IMR-90 (cell line): Measurements from ENCODE around the gene LRRN2. TPM values are rescaled to one million over a fixed set of nuclear protein-coding genes. Genes with fewer than 3 reads are reported as not detected.

Experiments
- ATAC-seq: fragments of 200-7000 bp; cut with Tn5 transposase; 2 replicates; pipeline ENCODE4 v1.9.1; 2020; ENCODE audit warnings: low read depth, mild to moderate bottlenecking, moderate library complexity
- BruUV-seq: library from RNA; stranded (reverse); fragments of 400-500 nt; replicated peaks from 2 replicates; lab custom pipeline; 2021; lab: Mats Ljungman, UMichigan
- CTCF ChIA-PET: fragments of 300-600 bp; formaldehyde crosslinking; extraction: SDS; loops from one replicate; lab custom pipeline; 2021; ENCODE audit warnings: antibody characterized with exemption; lab: Yijun Ruan, JAX
- POLR2A ChIA-PET: fragments of 300-600 bp; sonication (Branson Sonifier 250); formaldehyde crosslinking; loops from one replicate; lab custom pipeline; 2022; ENCODE audit warnings: antibody characterized with exemption; ENCODE audit not compliant: unreplicated experiment; lab: Charles Lee
- DNase-seq: peaks from one replicate; pipeline ENCODE4 v3.0.0; 2013
- H2AFZ ChIP-seq: replicated peaks from 2 replicates; pipeline ENCODE3; 2013; ENCODE audit warnings: low read length, mild to moderate bottlenecking; ENCODE audit not compliant: poor library complexity
- H2AK5ac ChIP-seq: 2 replicates; pipeline ENCODE4 v1.6.1; 2013; ENCODE audit warnings: low read depth, low read length, inconsistent platforms
- H2AK9ac ChIP-seq: replicated peaks from 2 replicates; pipeline ENCODE3; 2013; ENCODE audit warnings: mild to moderate bottlenecking, low read depth, low read length, moderate library complexity; ENCODE audit not compliant: poor library complexity
- H2BK120ac ChIP-seq: 2 replicates; pipeline ENCODE4 v1.6.1; 2013; ENCODE audit warnings: low read depth, low read length, inconsistent platforms
- H2BK15ac ChIP-seq: 3 replicates; pipeline ENCODE4 v1.6.1; 2013; ENCODE audit warnings: low read depth, low read length, inconsistent platforms
- H2BK20ac ChIP-seq: 2 replicates; pipeline ENCODE4 v1.6.1; 2013; ENCODE audit warnings: low read depth, mild to moderate bottlenecking, inconsistent platforms, low read length, moderate library complexity
- H2BK5ac ChIP-seq: 2 replicates; pipeline ENCODE4 v1.6.1; 2013; ENCODE audit warnings: mild to moderate bottlenecking, low read depth, low read length, inconsistent platforms; ENCODE audit not compliant: poor library complexity, severe bottlenecking
- H3K14ac ChIP-seq: replicated peaks from 2 replicates; pipeline ENCODE4 v1.6.1; 2013; ENCODE audit warnings: low read depth, low read length, inconsistent platforms
- H3K18ac ChIP-seq: 2 replicates; pipeline ENCODE4 v1.6.1; 2013; ENCODE audit warnings: low read depth, low read length, control low read depth
- H3K23ac ChIP-seq: 2 replicates; pipeline ENCODE4 v1.6.1; 2013; ENCODE audit warnings: low read depth, low read length, inconsistent platforms
- H3K27ac ChIP-seq: 2 replicates; pipeline ENCODE4 v1.5.1; 2013; ENCODE audit warnings: mild to moderate bottlenecking, control low read depth, low read length; ENCODE audit not compliant: insufficient read depth
- H3K27me3 ChIP-seq: 2 replicates; pipeline ENCODE4 v1.6.1; 2013; ENCODE audit warnings: low read length; ENCODE audit not compliant: control insufficient read depth, insufficient read depth
- H3K36me3 ChIP-seq: 2 replicates; pipeline ENCODE4 v1.6.1; 2013; ENCODE audit warnings: low read length, mixed read lengths; ENCODE audit not compliant: control insufficient read depth, insufficient read depth
- H3K4ac ChIP-seq: 2 replicates; pipeline ENCODE4 v1.6.1; 2013; ENCODE audit warnings: low read depth, low read length, inconsistent platforms
- H3K4me1 ChIP-seq: 2 replicates; pipeline ENCODE4 v1.6.1; 2013; ENCODE audit warnings: low read length, mixed read lengths; ENCODE audit not compliant: control insufficient read depth, insufficient read depth
- H3K4me2 ChIP-seq: 2 replicates; pipeline ENCODE4 v1.6.1; 2013; ENCODE audit warnings: low read depth, mild to moderate bottlenecking, control low read depth, low read length, moderate library complexity
- H3K4me3 ChIP-seq: 2 replicates; pipeline ENCODE4 v1.5.1; 2013; ENCODE audit warnings: low read depth, mild to moderate bottlenecking, control low read depth, low read length, moderate library complexity; ENCODE audit not compliant: insufficient read depth
- H3K56ac ChIP-seq: 2 replicates; pipeline ENCODE4 v1.6.1; 2013; ENCODE audit warnings: low read length, inconsistent platforms; ENCODE audit not compliant: insufficient read depth; ENCODE audit errors: extremely low read depth
- H3K79me1 ChIP-seq, 2 experiments: 2 replicates each; pipeline ENCODE4 v1.6.1; 2013; ENCODE audit warnings: low read length in 2 of 2, inconsistent platforms in 1 of 2, low read depth in 1 of 2
- H3K9ac ChIP-seq: 2 replicates; pipeline ENCODE4 v1.6.1; 2013; ENCODE audit warnings: low read depth, low read length, control low read depth
- H3K9me1 ChIP-seq: 2 replicates; pipeline ENCODE4 v1.6.1; 2013; ENCODE audit warnings: low read length, inconsistent platforms; ENCODE audit not compliant: insufficient read depth
- H3K9me3 ChIP-seq: 2 replicates; pipeline ENCODE4 v1.6.1; 2013; ENCODE audit warnings: low read length; ENCODE audit not compliant: control insufficient read depth, insufficient read depth
- H4K20me1 ChIP-seq: 2 replicates; pipeline ENCODE4 v1.6.1; 2013; ENCODE audit warnings: low read length, inconsistent platforms; ENCODE audit not compliant: insufficient read depth
- H4K5ac ChIP-seq: 2 replicates; pipeline ENCODE4 v1.6.1; 2013; ENCODE audit warnings: mild to moderate bottlenecking, low read depth, low read length, control low read depth
- H4K8ac ChIP-seq, 2 experiments: 2 replicates each; pipeline ENCODE4 v1.6.1; 2013; ENCODE audit warnings: low read depth in 2 of 2, low read length in 2 of 2, control low read depth in 1 of 2, inconsistent platforms in 1 of 2
- H4K91ac ChIP-seq: 2 replicates; pipeline ENCODE4 v1.6.1; 2013; ENCODE audit warnings: low read depth, low read length, inconsistent platforms; ENCODE audit not compliant: insufficient read depth
- BHLHE40 ChIP-seq: fragments of 150-350 bp; IDR thresholded peaks from 2 replicates; pipeline ENCODE4 v1.6.1; 2016; ENCODE audit warnings: mild to moderate bottlenecking, low read depth, low read length
- CEBPB ChIP-seq: IDR thresholded peaks from 2 replicates; pipeline ENCODE4 v1.6.1; 2012; ENCODE audit warnings: low read depth, low read length, improper control_type of control experiment
- CHD1 ChIP-seq: IDR thresholded peaks from 2 replicates; pipeline ENCODE4 v1.6.1; 2012; ENCODE audit warnings: low read depth, low read length, improper control_type of control experiment
- FOS ChIP-seq: fragments of 150-350 bp; IDR thresholded peaks from 2 replicates; pipeline ENCODE4 v1.6.1; 2016; ENCODE audit warnings: low read depth, low read length
- MAFK ChIP-seq: IDR thresholded peaks from 2 replicates; pipeline ENCODE4 v1.6.1; 2012; ENCODE audit warnings: low read depth, low read length, improper control_type of control experiment
- MAZ ChIP-seq: IDR thresholded peaks from 2 replicates; pipeline ENCODE4 v1.6.1; 2012; ENCODE audit warnings: low read depth, mild to moderate bottlenecking, low read length, improper control_type of control experiment, moderate library complexity, borderline replicate concordance
- MXI1 ChIP-seq: IDR thresholded peaks from 2 replicates; pipeline ENCODE4 v1.6.1; 2012; ENCODE audit warnings: low read depth, mild to moderate bottlenecking, low read length, moderate library complexity, borderline replicate concordance
- POLR2A ChIP-seq: IDR thresholded peaks from 2 replicates; pipeline ENCODE4 v1.6.1; 2012; ENCODE audit warnings: mild to moderate bottlenecking, low read depth, low read length
- RAD21 ChIP-seq: IDR thresholded peaks from 2 replicates; pipeline ENCODE4 v1.6.1; 2012; ENCODE audit warnings: low read length, improper control_type of control experiment
- RCOR1 ChIP-seq: IDR thresholded peaks from 2 replicates; pipeline ENCODE4 v1.6.1; 2012; ENCODE audit warnings: mild to moderate bottlenecking, low read length, improper control_type of control experiment; ENCODE audit not compliant: insufficient replicate concordance
- RFX5 ChIP-seq: IDR thresholded peaks from 2 replicates; pipeline ENCODE4 v1.8.0; 2012; ENCODE audit warnings: low read depth, mild to moderate bottlenecking, low read length, moderate library complexity
- SMC3 ChIP-seq: fragments of 150-350 bp; IDR thresholded peaks from 2 replicates; pipeline ENCODE4 v1.6.1; 2016; ENCODE audit warnings: low read depth, mild to moderate bottlenecking, antibody characterized with exemption, low read length, moderate library complexity
- WGBS, 2 experiments: methylation state at CpG; one replicate each; pipeline versions ENCODE4 v1.1.5 to v1.1.7; 2013; ENCODE audit warnings: missing lambda C conversion rate in 2 of 2; ENCODE audit not compliant: insufficient read length in 1 of 2; ENCODE audit errors: extremely low coverage in 2 of 2; 5-methylcytosine and 5-hydroxymethylcytosine counted together
- dilution Hi-C: fragments of 300-500 bp; cut with HindIII; formaldehyde crosslinking; loops from one replicate; pipeline ENCODE4 v1.14.3; 2018; ENCODE audit warnings: low sequenced_read_pairs; ENCODE audit not compliant: unreplicated experiment
- in situ Hi-C: fragments of 300-500 bp; cut with MboI; formaldehyde crosslinking; loops from 3 replicates; pipeline ENCODE4 v1.14.3; 2019; ENCODE audit warnings: low sequenced_read_pairs, inconsistent platforms, mixed read lengths
- intact Hi-C: fragments of 100-400 bp; cut with micrococcal nuclease; formaldehyde crosslinking; loops from 2 replicates; pipeline ENCODE4 v1.10.0; 2022
- polyA plus RNA-seq, 3 experiments: library from polyadenylated mRNA; depleted of rRNA; stranded (reverse); fragments of >200 nt; gene quantifications; 2 replicates each; pipeline ENCODE4 v1.2.3, GENCODE V29; 2012; ENCODE audit warnings: low replicate concordance in 1 of 3
- total RNA-seq: library from RNA; depleted of rRNA; stranded (reverse); fragments of >200 nt; gene quantifications from 2 replicates; pipeline ENCODE4 v1.2.3, GENCODE V29; 2012
- TF ChIP-seq, protein P1 (sequence below): fragments of 150-350 bp; IDR thresholded peaks from 2 replicates; pipeline ENCODE4 v1.6.1; 2016; ENCODE audit warnings: low read depth, mild to moderate bottlenecking, low read length, moderate library complexity, borderline replicate concordance
- TF ChIP-seq, protein P2 (sequence below): conservative IDR thresholded peaks from 2 replicates; pipeline ENCODE4 v1.5.1; 2012; ENCODE audit warnings: mild to moderate bottlenecking, low read depth, low read length, improper control_type of control experiment
- TF ChIP-seq, protein P3 (sequence below): fragments of 150-350 bp; IDR thresholded peaks from 2 replicates; pipeline ENCODE4 v1.6.1; 2017; ENCODE audit warnings: mild to moderate bottlenecking, antibody characterized with exemption, low read length, low read depth

Gene LRRN2
- total and polyA plus RNA-seq, 2 of the 4 experiments (the other 2 are of a cell fraction): not detected

DNA sequence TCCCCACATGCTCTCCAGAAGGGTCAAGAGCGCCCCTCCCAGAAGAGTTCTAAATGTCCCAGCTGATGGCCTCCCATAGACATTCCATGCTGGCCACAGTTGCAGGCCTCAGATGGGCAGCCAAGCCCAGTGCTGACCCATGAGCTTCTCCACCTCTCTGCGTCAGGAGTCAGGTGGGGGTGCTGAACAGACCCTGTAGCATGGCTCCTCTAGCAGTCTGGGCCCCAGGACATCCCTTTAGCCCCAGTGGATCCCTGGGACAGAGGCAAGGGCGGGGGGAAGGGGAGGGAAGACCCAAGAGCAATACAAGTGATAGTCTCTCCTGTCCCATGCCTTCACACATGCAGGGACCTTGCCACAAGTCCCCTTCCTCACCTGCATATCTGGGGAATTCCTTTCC lies 56.7 kb downstream of the LRRN2 start:
- Histone ChIP-seq H4K8ac (no peak overlapping the region), H3K9me1 (no peaks in the 10 kb centered on the region), H3K9me3 (no peaks in the 10 kb centered on the region), H2AFZ (no peak overlapping the region), H3K27me3 (peaks cover 42% of the 10 kb centered on the region), H3K36me3 (no peaks in the 10 kb centered on the region), H3K79me1 (no peaks in the 10 kb centered on the region), H3K4me3 (no peak overlapping the region), H2AK5ac (no peak overlapping the region), H3K4ac (no peak overlapping the region), H2BK20ac (no peak overlapping the region), H4K20me1 (no peaks in the 10 kb centered on the region), H2BK120ac (no peak overlapping the region), H3K9ac (no peak overlapping the region), H3K14ac (no peak overlapping the region), H3K56ac (no peak overlapping the region), H3K4me1 (no peaks in the 10 kb centered on the region), H3K18ac (no peak overlapping the region), H3K4me2 (no peak overlapping the region), H4K91ac (no peak overlapping the region), H3K23ac (no peak overlapping the region), H3K27ac (no peak overlapping the region), H2BK15ac (no peak overlapping the region), H2AK9ac (no peak overlapping the region), H4K5ac (no peak overlapping the region), H2BK5ac (no peak overlapping the region)
- no TSS peak for BruUV-seq
- ChIA-PET CTCF (no interaction called here), POLR2A (no interaction called here)
- DNase-seq: no peak
- intact Hi-C loops: no loop called here
- no peak for ATAC-seq
- 40% methylated on average over 1 of the region's 3 CpGs; no CpG with 5 or more reads in 1 of the 2 experiments for WGBS, 2 experiments
- TF ChIP-seq MAFK (no peak), CEBPB (no peak), CHD1 (no peak), RAD21 (no peak), MXI1 (no peak), MAZ (no peak), BHLHE40 (no peak), RCOR1 (no peak), POLR2A (no peak), RFX5 (no peak), SMC3 (no peak), FOS (no peak)
- TF ChIP-seq, protein P1, sequence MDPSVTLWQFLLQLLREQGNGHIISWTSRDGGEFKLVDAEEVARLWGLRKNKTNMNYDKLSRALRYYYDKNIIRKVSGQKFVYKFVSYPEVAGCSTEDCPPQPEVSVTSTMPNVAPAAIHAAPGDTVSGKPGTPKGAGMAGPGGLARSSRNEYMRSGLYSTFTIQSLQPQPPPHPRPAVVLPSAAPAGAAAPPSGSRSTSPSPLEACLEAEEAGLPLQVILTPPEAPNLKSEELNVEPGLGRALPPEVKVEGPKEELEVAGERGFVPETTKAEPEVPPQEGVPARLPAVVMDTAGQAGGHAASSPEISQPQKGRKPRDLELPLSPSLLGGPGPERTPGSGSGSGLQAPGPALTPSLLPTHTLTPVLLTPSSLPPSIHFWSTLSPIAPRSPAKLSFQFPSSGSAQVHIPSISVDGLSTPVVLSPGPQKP: no peak
- TF ChIP-seq, protein P2, sequence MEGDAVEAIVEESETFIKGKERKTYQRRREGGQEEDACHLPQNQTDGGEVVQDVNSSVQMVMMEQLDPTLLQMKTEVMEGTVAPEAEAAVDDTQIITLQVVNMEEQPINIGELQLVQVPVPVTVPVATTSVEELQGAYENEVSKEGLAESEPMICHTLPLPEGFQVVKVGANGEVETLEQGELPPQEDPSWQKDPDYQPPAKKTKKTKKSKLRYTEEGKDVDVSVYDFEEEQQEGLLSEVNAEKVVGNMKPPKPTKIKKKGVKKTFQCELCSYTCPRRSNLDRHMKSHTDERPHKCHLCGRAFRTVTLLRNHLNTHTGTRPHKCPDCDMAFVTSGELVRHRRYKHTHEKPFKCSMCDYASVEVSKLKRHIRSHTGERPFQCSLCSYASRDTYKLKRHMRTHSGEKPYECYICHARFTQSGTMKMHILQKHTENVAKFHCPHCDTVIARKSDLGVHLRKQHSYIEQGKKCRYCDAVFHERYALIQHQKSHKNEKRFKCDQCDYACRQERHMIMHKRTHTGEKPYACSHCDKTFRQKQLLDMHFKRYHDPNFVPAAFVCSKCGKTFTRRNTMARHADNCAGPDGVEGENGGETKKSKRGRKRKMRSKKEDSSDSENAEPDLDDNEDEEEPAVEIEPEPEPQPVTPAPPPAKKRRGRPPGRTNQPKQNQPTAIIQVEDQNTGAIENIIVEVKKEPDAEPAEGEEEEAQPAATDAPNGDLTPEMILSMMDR: no peak
- TF ChIP-seq, protein P3, sequence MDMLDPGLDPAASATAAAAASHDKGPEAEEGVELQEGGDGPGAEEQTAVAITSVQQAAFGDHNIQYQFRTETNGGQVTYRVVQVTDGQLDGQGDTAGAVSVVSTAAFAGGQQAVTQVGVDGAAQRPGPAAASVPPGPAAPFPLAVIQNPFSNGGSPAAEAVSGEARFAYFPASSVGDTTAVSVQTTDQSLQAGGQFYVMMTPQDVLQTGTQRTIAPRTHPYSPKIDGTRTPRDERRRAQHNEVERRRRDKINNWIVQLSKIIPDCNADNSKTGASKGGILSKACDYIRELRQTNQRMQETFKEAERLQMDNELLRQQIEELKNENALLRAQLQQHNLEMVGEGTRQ: no peak
- dilution Hi-C loops: no loop called here
- in situ Hi-C loops: no loop called here
